ENCODE results near the gene PGAP2.
"Not testable (repeated sequence)": the region's sequence is repeated elsewhere in the genome, so short reads cannot be mapped to it uniquely, and the experiment has no call there.

PGAP2 gene

GRCh38 chr11:3803726-3804495 is 4.4 kb upstream of the PGAP2 start:
- no peak overlapping the region for H3K4me3 ChIP-seq (ENCODE audit: low read length)
- no peak for DNase-seq (ENCODE audit: low read depth, low spot score)
- WGBS (ENCODE audit: insufficient coverage, insufficient read length), result no CpG with 5 or more reads among the region's 11 CpGs
- H3K4me1 ChIP-seq (ENCODE audit: control insufficient read depth, insufficient read depth, low read length), result no peaks in the 10 kb centered on the region
- no peaks in the 10 kb centered on the region for H3K36me3 ChIP-seq (ENCODE audit: control insufficient read depth, insufficient read depth, low read length)
- H3K9me3 ChIP-seq (ENCODE audit: control insufficient read depth, insufficient read depth, low read length), result no peaks in the 10 kb centered on the region
- H3K27ac ChIP-seq (ENCODE audit: low read length), result no peak overlapping the region
- no peaks in the 10 kb centered on the region for H3K27me3 ChIP-seq (ENCODE audit: control insufficient read depth, insufficient read depth, low read length)

GRCh38 chr11:3808861-3809623 is 682 bp downstream of the PGAP2 start:
- WGBS (ENCODE audit: insufficient coverage, insufficient read length), result no CpG with 5 or more reads among the region's 5 CpGs
- Histone ChIP-seq H3K27me3 (ENCODE audit: control insufficient read depth, insufficient read depth, low read length) (no peaks in the 10 kb centered on the region), H3K36me3 (ENCODE audit: control insufficient read depth, insufficient read depth, low read length) (0 out of 2 replicates have a peak, but pooled peaks cover 2% of the 10 kb centered on the region), H3K4me1 (ENCODE audit: control insufficient read depth, insufficient read depth, low read length) (no peaks in the 10 kb centered on the region), H3K4me3 (ENCODE audit: low read length) (peak overlapping the region; percentile 73; the same call in 1 of the 2 replicates), H3K9me3 (ENCODE audit: control insufficient read depth, insufficient read depth, low read length) (no peaks in the 10 kb centered on the region), H3K27ac (ENCODE audit: low read length) (no peak overlapping the region)
- DNase-seq (ENCODE audit: low read depth, low spot score), result no peak

GRCh38 chr11:3809624-3809928 is 1.2 kb downstream of the PGAP2 start:
- H3K27ac ChIP-seq (ENCODE audit: low read length), result no peak overlapping the region

GRCh38 chr11:3810446-3810845 is 2.1 kb downstream of the PGAP2 start:
- H3K27ac ChIP-seq (ENCODE audit: low read length), result no peak overlapping the region
- no peaks in the 10 kb centered on the region for H3K4me1 ChIP-seq (ENCODE audit: control insufficient read depth, insufficient read depth, low read length)
- no peaks in the 10 kb centered on the region for H3K27me3 ChIP-seq (ENCODE audit: control insufficient read depth, insufficient read depth, low read length)
- no CpG with 5 or more reads among the region's 3 CpGs for WGBS (ENCODE audit: insufficient coverage, insufficient read length)
- H3K36me3 ChIP-seq (ENCODE audit: control insufficient read depth, insufficient read depth, low read length), result 0 out of 2 replicates have a peak, but pooled peaks cover 2% of the 10 kb centered on the region
- H3K9me3 ChIP-seq (ENCODE audit: control insufficient read depth, insufficient read depth, low read length), result no peaks in the 10 kb centered on the region
- H3K4me3 ChIP-seq (ENCODE audit: low read length), result no peak overlapping the region
- no peak for DNase-seq (ENCODE audit: low read depth, low spot score)

More at GRCh38 chr11:3809624-3809928, 1.2 kb downstream of the PGAP2 start:
- Histone ChIP-seq H3K4me1 (ENCODE audit: control insufficient read depth, insufficient read depth, low read length) (no peaks in the 10 kb centered on the region), H3K9me3 (ENCODE audit: control insufficient read depth, insufficient read depth, low read length) (no peaks in the 10 kb centered on the region), H3K27me3 (ENCODE audit: control insufficient read depth, insufficient read depth, low read length) (no peaks in the 10 kb centered on the region), H3K4me3 (ENCODE audit: low read length) (no peak overlapping the region), H3K36me3 (ENCODE audit: control insufficient read depth, insufficient read depth, low read length) (0 out of 2 replicates have a peak, but pooled peaks cover 2% of the 10 kb centered on the region)
- WGBS (ENCODE audit: insufficient coverage, insufficient read length), result no CpG with 5 or more reads among the region's 1 CpG
- DNase-seq (ENCODE audit: low read depth, low spot score), result no peak

GRCh38 chr11:3810951-3811350 is 2.6 kb downstream of the PGAP2 start:
- no peak overlapping the region for H3K27ac ChIP-seq (ENCODE audit: low read length)
- no peaks in the 10 kb centered on the region for H3K4me1 ChIP-seq (ENCODE audit: control insufficient read depth, insufficient read depth, low read length)
- H3K4me3 ChIP-seq (ENCODE audit: low read length), result no peak overlapping the region
- H3K9me3 ChIP-seq (ENCODE audit: control insufficient read depth, insufficient read depth, low read length), result no peaks in the 10 kb centered on the region
- WGBS (ENCODE audit: insufficient coverage, insufficient read length), result no CpG with 5 or more reads among the region's 4 CpGs
- H3K27me3 ChIP-seq (ENCODE audit: control insufficient read depth, insufficient read depth, low read length), result no peaks in the 10 kb centered on the region
- H3K36me3 ChIP-seq (ENCODE audit: control insufficient read depth, insufficient read depth, low read length), result 0 out of 2 replicates have a peak, but pooled peaks cover 2% of the 10 kb centered on the region
- no peak for DNase-seq (ENCODE audit: low read depth, low spot score)

- not testable (repeated sequence) for H3K27me3 ChIP-seq (ENCODE audit: control insufficient read depth, insufficient read depth, low read length); H3K27ac ChIP-seq (ENCODE audit: low read length); DNase-seq (ENCODE audit: low read depth, low spot score); H3K4me1 ChIP-seq (ENCODE audit: control insufficient read depth, insufficient read depth, low read length); H3K9me3 ChIP-seq (ENCODE audit: control insufficient read depth, insufficient read depth, low read length); H3K4me3 ChIP-seq (ENCODE audit: low read length); H3K36me3 ChIP-seq (ENCODE audit: control insufficient read depth, insufficient read depth, low read length)
- no CpG with 5 or more reads among the region's 5 CpGs for WGBS (ENCODE audit: insufficient coverage, insufficient read length)
Measured at GRCh38 chr11:3814832-3815231, 6.5 kb downstream of the PGAP2 start.

- H3K9me3 ChIP-seq (ENCODE audit: control insufficient read depth, insufficient read depth, low read length), result no peaks in the 10 kb centered on the region
Measured at GRCh38 chr11:3815845-3816244, 7.5 kb downstream of the PGAP2 start.

GRCh38 chr11:3816673-3817072 is 8.3 kb downstream of the PGAP2 start:
- no CpG with 5 or more reads among the region's 2 CpGs for WGBS (ENCODE audit: insufficient coverage, insufficient read length)
- H3K9me3 ChIP-seq (ENCODE audit: control insufficient read depth, insufficient read depth, low read length), result no peaks in the 10 kb centered on the region
- H3K4me1 ChIP-seq (ENCODE audit: control insufficient read depth, insufficient read depth, low read length), result peaks cover 2% of the 10 kb centered on the region; the same call in 1 of the 2 replicates
- no peak overlapping the region for H3K27ac ChIP-seq (ENCODE audit: low read length)
- no peaks in the 10 kb centered on the region for H3K27me3 ChIP-seq (ENCODE audit: control insufficient read depth, insufficient read depth, low read length)
- DNase-seq (ENCODE audit: low read depth, low spot score), result no peak
- H3K4me3 ChIP-seq (ENCODE audit: low read length), result no peak overlapping the region
- H3K36me3 ChIP-seq (ENCODE audit: control insufficient read depth, insufficient read depth, low read length), result no peaks in the 10 kb centered on the region

More at GRCh38 chr11:3815845-3816244, 7.5 kb downstream of the PGAP2 start:
- DNase-seq (ENCODE audit: low read depth, low spot score), result no peak
- Histone ChIP-seq H3K27ac (ENCODE audit: low read length) (no peak overlapping the region), H3K4me1 (ENCODE audit: control insufficient read depth, insufficient read depth, low read length) (0 out of 2 replicates have a peak, but pooled peaks cover 2% of the 10 kb centered on the region), H3K4me3 (ENCODE audit: low read length) (no peak overlapping the region), H3K36me3 (ENCODE audit: control insufficient read depth, insufficient read depth, low read length) (0 out of 2 replicates have a peak, but pooled peaks cover 2% of the 10 kb centered on the region), H3K27me3 (ENCODE audit: control insufficient read depth, insufficient read depth, low read length) (no peaks in the 10 kb centered on the region)
- WGBS (ENCODE audit: insufficient coverage, insufficient read length), result no CpG with 5 or more reads among the region's 4 CpGs

- no peak for DNase-seq (ENCODE audit: low read depth, low spot score)
- Histone ChIP-seq H3K4me1 (ENCODE audit: control insufficient read depth, insufficient read depth, low read length) (peaks cover 2% of the 10 kb centered on the region; the same call in 1 of the 2 replicates), H3K9me3 (ENCODE audit: control insufficient read depth, insufficient read depth, low read length) (no peaks in the 10 kb centered on the region), H3K36me3 (ENCODE audit: control insufficient read depth, insufficient read depth, low read length) (no peaks in the 10 kb centered on the region), H3K4me3 (ENCODE audit: low read length) (no peak overlapping the region), H3K27ac (ENCODE audit: low read length) (no peak overlapping the region), H3K27me3 (ENCODE audit: control insufficient read depth, insufficient read depth, low read length) (no peaks in the 10 kb centered on the region)
- WGBS (ENCODE audit: insufficient coverage, insufficient read length), result no CpG with 5 or more reads among the region's 10 CpGs
Measured at GRCh38 chr11:3817181-3817800, 8.9 kb downstream of the PGAP2 start.

GRCh38 chr11:3820971-3821370 is 12.6 kb downstream of the PGAP2 start:
- Histone ChIP-seq H3K9me3 (ENCODE audit: control insufficient read depth, insufficient read depth, low read length) (no peaks in the 10 kb centered on the region), H3K36me3 (ENCODE audit: control insufficient read depth, insufficient read depth, low read length) (no peaks in the 10 kb centered on the region), H3K27me3 (ENCODE audit: control insufficient read depth, insufficient read depth, low read length) (no peaks in the 10 kb centered on the region), H3K4me3 (ENCODE audit: low read length) (no peak overlapping the region), H3K27ac (ENCODE audit: low read length) (no peak overlapping the region), H3K4me1 (ENCODE audit: control insufficient read depth, insufficient read depth, low read length) (peaks cover 7% of the 10 kb centered on the region)
- no peak for DNase-seq (ENCODE audit: low read depth, low spot score)
- no CpG with 5 or more reads among the region's 2 CpGs for WGBS (ENCODE audit: insufficient coverage, insufficient read length)
